Bladder microvascular endothelial cell (primary cell): ENCODE results near the gene WSCD2. TPM values are rescaled to one million over a fixed set of nuclear protein-coding genes. Genes with fewer than 3 reads are reported as not detected.

Experiments
- total RNA-seq: library from RNA; depleted of rRNA; stranded (reverse); fragments of >200 nt; gene quantifications from 2 replicates; pipeline ENCODE4 v1.2.3, GENCODE V29; 2014

The WSCD2 gene
- total RNA-seq = not detected in 2 replicates

GRCh38 chr12:108129017-108129812 lies at the start of gene WSCD2:
WSCD2 (plus strand) TSS chr12:108129288; CDS start chr12:108195833, 66,545 bp downstream.

Other genes with a start within 250 kb of the WSCD2 start
- under 0.01 TPM in 1 of 2 replicates, not detected in the other for gene CMKLR1, start 210.0 kb downstream of the WSCD2 start, total RNA-seq